Measurements from ENCODE around the gene ASTN2. TPM values are rescaled to one million over a fixed set of nuclear protein-coding genes. Genes with fewer than 3 reads are reported as not detected.

The ASTN2 gene
- total RNA-seq, 1 donor from 2014 or later, result 0.53 TPM

GRCh38 chr9:117306032-117306431 is 108.8 kb downstream of the ASTN2 start:
- Histone ChIP-seq H3K27me3 (ENCODE audit: control insufficient read depth, insufficient read depth, low read length) (no peaks in the 10 kb centered on the region), H3K36me3 (ENCODE audit: control insufficient read depth, insufficient read depth, low read length) (no peaks in the 10 kb centered on the region), H3K4me3 (ENCODE audit: low read depth, low read length) (no peak overlapping the region)
- DNase-seq (ENCODE audit: low read depth) (no peak), FAIRE-seq (no peak)
- no peak for TF ChIP-seq CTCF (IDR thresholded peaks at IDR 0.05; ENCODE audit: insufficient read depth, low read length, severe bottlenecking)

DNA sequence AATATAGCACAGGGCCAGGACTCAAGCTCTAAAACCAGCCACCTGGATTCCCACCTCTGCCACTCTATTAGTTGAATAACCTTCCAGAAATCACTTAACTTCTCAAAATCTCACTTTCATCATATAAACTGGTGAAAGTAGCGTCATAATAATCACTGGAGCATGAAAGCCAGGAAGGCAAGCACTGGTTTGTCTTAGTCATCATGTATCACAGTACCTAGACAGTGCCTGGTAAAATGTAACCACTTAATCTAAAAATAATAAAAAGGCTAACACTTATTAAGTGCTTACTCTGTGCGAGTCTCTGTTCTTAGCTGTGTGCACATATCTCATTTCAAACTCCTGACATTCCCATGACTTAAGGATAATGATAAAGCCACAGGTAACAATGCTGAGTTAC is 109.4 kb downstream of the ASTN2 start:
- no peak for TF ChIP-seq CTCF (IDR thresholded peaks at IDR 0.05; ENCODE audit: insufficient read depth, low read length, severe bottlenecking)
- FAIRE-seq, result no peak
- DNase-seq (ENCODE audit: low read depth), result no peak

DNA sequence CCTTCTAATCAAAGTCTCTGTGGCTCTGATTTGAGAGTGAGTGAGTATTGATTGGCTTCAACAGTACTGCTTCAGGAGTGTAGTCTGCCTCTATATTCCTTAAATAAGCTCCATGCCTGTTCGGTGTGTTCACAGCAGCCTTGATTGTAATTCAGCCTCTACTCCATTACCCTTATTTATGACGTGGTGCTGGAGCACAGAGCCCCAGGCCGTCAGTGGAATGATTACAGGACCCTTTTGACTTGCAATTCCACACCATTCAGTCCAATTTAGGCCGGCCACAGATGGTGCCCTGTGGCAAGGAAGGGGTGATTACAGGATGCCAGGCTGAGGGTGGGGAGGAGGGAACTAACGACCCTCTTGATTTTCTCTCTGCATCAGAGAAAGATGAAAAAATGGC is 110.3 kb downstream of the ASTN2 start:
- TF ChIP-seq CTCF (IDR thresholded peaks at IDR 0.05; ENCODE audit: insufficient read depth, low read length, severe bottlenecking), result no peak
- FAIRE-seq, result no peak
- no peak for DNase-seq (ENCODE audit: low read depth)
- no peak overlapping the region for H3K4me3 ChIP-seq (ENCODE audit: low read depth, low read length)
- no peaks in the 10 kb centered on the region for H3K36me3 ChIP-seq (ENCODE audit: control insufficient read depth, insufficient read depth, low read length)
- H3K27me3 ChIP-seq (ENCODE audit: control insufficient read depth, insufficient read depth, low read length), result no peaks in the 10 kb centered on the region

More for the DNA sequence above, 109.4 kb downstream of the ASTN2 start:
- Histone ChIP-seq H3K36me3 (ENCODE audit: control insufficient read depth, insufficient read depth, low read length) (no peaks in the 10 kb centered on the region), H3K4me3 (ENCODE audit: low read depth, low read length) (no peak overlapping the region), H3K27me3 (ENCODE audit: control insufficient read depth, insufficient read depth, low read length) (no peaks in the 10 kb centered on the region)

- FAIRE-seq (no peak), DNase-seq (ENCODE audit: low read depth) (no peak)
- no peak overlapping the region for H3K4me3 ChIP-seq (ENCODE audit: low read depth, low read length)
- H3K27me3 ChIP-seq (ENCODE audit: control insufficient read depth, insufficient read depth, low read length), result no peaks in the 10 kb centered on the region
- no peak for TF ChIP-seq CTCF (IDR thresholded peaks at IDR 0.05; ENCODE audit: insufficient read depth, low read length, severe bottlenecking)
- H3K36me3 ChIP-seq (ENCODE audit: control insufficient read depth, insufficient read depth, low read length), result no peaks in the 10 kb centered on the region
These were observed 111.1 kb downstream of the ASTN2 start for GRCh38 chr9:117303643-117304230.

DNA sequence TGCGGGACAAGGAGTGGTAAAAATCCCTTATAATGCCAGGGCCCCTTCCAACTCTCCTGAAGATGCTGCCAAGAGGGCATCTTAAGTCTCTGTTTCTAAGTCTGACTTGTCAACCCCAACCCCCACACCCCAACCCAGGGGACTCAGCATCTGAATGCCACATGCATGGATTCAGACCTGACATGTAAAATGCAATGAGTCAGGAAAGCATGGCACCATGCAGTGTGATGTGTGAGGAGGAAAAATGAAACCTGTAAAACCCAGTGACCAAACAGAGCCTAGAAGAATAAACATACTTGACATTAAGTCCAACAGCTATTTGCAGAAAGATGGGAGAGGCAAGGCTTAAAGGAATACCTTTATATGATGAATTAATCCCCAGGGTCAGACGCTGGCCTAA is 112.4 kb downstream of the ASTN2 start:
- FAIRE-seq (no peak), DNase-seq (ENCODE audit: low read depth) (no peak)
- no peaks in the 10 kb centered on the region for H3K36me3 ChIP-seq (ENCODE audit: control insufficient read depth, insufficient read depth, low read length)
- TF ChIP-seq CTCF (IDR thresholded peaks at IDR 0.05; ENCODE audit: insufficient read depth, low read length, severe bottlenecking), result no peak
- no peaks in the 10 kb centered on the region for H3K27me3 ChIP-seq (ENCODE audit: control insufficient read depth, insufficient read depth, low read length)
- H3K4me3 ChIP-seq (ENCODE audit: low read depth, low read length), result no peak overlapping the region

All from bronchial epithelial cell (primary cell).